HG03460 (cell line): ENCODE data around the gene ZNF480.
"Not testable (repeated sequence)": the region's sequence is repeated elsewhere in the genome, so short reads cannot be mapped to it uniquely, and the experiment has no call there.

Source experiments
- ATAC-seq: cut with Tn5 transposase; IDR thresholded peaks from one replicate; pipeline ENCODE4 v1.9.1; 2021; ENCODE audit not compliant: unreplicated experiment

ZNF480 gene

DNA sequence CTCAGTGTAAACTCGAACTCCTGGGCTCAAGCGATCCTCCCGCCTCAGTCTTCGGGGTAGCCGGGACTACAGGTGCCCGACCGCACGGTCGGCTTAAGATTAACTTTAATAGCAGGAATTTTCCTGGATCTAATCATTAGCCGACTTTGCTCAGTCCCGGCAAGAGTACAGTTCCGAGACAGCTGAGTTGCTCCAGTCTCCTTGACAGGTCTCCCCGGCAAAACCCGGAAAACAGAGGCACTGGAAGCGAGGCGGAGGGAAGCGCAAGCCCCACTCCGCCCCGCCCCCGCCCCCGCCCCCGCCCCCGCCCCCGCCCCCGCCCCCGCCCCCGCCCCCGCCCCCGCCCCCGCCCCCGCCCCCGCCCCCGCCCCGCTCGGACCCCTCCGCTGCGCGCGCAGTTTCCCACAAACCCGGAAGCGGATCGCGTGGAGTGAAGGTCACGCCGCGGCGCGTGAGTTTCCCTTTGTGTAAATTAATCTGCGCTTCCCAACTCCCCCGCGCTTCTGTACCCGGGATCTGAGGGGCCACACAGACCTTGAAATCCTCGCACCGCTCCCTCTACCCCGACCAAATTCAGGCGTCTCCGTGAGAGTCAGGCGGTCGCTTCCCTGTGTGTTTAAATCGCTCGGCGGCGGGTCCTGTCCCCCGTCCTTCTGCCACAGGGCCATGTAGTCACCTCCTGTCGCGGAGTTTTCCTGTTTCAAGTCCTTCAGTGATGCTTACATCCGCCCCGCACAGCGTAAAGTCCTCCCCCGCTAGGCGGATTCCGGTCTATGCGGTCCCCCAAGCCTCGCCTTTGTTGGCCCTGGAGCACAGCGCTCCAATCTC, at the start of gene ZNF480:
Gene ZNF480, plus strand, starts transcription at position 397 of the 828 bp plus-strand sequence. CDS start 3,244 bp downstream, outside the sequence.
- peak; percentile 65 for ATAC-seq

DNA sequence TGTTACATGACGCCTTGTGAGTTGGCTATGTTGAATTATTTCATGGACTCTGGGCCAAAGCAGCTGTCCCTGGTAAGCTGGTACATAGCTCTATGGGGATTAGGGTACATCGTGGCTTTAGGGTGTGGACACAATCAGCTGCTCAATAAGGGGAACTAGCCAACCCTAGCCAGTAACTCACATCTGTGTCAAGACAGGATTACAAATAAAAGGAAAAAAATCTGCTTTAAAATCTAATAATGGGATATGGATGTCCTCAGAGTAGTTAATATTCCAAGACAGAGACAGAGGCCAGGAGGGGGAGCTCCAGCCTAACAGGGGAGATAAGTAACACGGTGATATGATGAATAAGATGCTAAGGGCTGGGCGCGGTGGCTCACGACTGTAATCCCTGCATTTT, 48.7 kb upstream of the ZNF480 start:
- ATAC-seq: no peak

- no peak for ATAC-seq
These were observed 38.5 kb upstream of the ZNF480 start for GRCh38 chr19:52258426-52258825.

GRCh38 chr19:52265556-52265955, 31.4 kb upstream of the ZNF480 start:
- not testable (repeated sequence) for ATAC-seq

DNA sequence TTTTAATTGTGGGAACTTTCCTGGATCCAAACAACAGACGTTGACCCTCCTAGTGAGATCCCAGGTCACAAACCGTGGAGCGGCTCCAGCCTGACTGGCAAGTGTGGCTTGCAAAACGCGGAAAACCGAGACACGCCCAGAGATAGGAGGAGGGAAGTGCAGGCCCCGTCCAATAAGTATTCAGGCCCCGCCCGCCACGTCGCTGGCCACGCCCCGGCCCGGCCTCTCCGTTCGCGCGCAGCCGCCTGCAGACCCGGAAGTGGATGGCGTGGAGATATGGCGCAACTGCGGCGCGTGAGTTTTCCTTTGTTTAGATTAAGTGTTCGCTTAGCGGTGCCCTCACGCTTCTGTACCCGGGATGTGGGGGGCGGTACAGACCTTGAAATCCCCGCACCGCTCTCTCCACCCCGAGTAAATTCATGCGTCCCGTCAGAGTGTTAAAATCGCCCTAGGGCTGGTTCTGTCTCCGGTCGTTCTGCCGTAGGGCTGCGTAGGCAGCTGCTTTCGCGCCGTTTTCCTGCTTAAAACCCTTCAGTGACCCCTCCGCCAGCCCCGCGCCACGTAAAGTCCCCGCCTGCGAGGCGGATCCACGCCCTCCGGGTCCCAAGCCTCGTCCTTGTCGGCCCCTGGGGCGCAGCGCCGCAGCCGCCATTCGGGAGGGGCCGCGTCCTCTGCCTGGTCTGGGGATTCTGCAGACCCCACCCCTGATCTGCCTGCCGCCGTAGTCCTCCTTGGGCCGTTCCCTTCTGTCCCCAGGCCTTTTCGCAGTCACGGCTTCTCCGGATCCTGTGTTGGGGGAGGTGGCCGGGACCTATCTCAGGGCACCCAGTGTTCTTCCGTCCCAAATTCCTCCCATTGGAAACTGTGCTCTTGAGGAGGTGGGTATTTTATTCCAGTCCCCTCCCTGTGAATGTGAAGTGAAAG, 27.4 kb upstream of the ZNF480 start, which contains the start of gene ZNF766:
Gene ZNF766, plus strand, starts transcription at position 250 of the 924 bp plus-strand sequence. Its CDS starts 27 bp downstream, at position 277.
- peak; percentile 97 for ATAC-seq

DNA sequence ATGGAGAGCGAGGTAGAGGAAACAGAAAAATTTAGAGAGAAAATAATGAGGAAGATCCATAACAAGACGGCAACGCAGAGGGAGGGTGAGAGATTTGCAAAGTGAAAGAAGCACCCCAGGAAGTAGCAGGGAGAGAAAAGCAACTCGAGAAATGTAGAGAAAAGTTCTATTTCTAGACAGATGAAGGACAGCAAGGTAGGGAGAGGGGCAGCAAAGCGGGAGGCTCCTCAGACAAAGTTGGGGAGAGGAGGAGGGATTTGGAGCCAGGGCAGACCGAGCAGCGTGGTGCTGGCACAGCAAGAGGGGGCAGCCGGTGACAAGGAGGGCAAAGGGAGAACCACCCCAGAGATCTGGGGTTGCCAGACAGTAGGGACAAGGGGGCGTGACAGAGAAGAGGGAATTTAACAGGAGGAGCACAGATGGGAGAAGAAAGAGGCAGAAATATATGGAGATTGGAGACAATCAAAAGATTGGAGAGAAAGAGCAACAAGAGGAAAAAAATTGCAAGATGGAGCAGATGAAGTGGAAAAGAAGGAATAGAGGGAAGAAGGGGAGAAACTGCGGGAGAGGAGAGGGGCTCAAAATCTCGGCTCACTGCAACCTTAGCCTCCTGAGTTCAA, 26.6 kb upstream of the ZNF480 start:
- no peak for ATAC-seq

GRCh38 chr19:52273301-52273700, 23.7 kb upstream of the ZNF480 start:
- no peak for ATAC-seq

GRCh38 chr19:52274191-52274590, 22.8 kb upstream of the ZNF480 start:
- no peak for ATAC-seq

- ATAC-seq: no peak
These were observed 21.0 kb upstream of the ZNF480 start for GRCh38 chr19:52275988-52276387.

DNA sequence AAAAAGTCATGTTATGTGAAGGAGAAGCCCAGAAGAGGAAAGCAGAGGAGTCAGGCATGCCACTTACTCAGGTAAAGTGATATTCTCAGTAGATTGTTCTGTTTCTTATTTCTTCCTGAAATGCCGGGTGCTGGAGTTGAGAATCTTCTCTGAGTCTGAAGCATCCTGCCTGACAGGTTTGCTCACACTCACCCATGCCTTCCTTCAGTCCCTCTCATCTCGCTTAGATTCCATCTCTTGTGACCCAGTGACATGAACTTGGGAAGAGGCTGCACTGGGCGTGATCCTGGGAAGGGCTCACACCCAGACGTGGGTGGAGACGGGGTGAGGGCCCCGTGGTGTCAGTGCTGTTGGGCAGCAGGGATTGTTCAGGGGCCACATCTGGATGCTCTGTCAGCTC, 19.5 kb upstream of the ZNF480 start:
- ATAC-seq: no peak

DNA sequence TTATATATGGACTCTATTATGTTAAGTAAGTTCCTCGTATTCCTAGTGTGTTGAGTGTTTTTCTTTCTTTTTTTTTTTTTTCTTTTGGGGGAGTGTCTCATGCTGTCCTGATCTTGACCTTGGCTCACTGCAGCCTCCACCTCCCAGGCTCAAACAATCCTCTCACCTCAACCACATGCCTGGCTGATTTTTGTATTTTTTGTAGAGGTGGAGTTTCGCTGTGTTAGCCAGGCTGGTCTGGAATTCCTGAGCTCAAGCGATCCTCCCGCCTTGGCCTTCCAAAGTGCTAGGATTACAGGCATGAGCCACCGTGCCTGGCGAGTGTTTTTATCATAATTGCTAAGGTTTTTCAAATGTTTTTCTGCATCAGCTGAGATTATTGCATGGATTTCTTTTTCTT, 10.7 kb upstream of the ZNF480 start:
- no peak for ATAC-seq

DNA sequence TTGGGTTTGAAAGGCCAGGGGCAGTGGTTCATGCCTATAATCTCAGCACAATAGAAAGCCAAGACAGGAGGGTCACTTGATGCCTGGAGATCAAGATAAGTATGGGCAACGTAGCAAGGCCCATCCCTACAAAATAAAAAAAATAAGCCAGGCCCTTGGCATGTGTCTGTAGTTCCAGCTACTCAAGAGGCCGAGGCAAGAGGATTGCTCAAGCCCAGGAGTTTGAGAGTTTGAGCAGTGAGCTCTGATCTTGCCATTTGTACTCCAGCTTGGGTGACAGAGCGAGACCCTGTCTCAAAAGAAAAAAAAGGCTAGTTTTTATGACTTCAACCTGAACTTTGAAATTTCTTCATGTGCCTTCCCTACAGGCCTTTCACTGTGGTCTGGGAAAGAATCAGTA, 5.2 kb upstream of the ZNF480 start:
- no peak for ATAC-seq

- ATAC-seq: not testable (repeated sequence)
These were observed 4.0 kb upstream of the ZNF480 start for GRCh38 chr19:52292946-52293345.

- no peak for ATAC-seq
These were observed 583 bp upstream of the ZNF480 start for GRCh38 chr19:52296400-52296772.

DNA sequence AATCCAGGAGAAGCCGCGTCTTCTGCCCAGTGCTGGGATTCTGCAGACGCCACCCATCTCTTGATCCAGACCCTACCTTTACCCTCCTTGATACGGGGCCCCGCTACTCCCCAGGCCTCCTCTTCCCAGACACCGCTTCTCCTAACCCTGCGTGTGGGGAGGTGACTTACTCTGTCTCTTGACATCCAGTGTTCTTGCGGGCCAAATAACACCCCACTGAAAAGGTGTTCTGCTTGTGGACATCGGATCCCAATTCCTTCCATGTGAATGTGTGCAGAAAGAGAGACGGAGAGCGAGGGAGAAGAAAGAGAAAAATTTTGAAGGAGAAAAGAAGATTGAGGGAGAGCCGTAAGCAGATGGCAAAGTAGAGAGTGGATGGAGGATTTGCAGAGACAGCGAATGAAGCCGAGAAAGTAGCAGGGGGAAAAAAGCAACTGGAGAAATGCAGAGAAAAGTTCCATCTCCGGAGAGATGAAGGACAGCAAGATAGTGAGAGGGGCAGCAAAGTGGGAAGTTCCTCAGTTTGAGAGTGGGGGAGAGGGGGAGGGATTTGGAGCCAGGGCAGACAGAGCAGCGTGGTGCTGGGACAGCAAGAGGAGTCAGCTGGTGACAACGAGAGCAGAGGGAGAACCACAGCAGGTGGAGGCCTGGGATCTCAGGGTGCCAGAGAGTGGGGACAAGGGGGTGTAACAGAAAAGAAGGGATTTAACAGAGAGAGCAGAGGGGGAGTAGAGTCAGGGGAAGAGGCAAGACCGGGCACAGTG, 814 bp downstream of the ZNF480 start:
- no peak for ATAC-seq

DNA sequence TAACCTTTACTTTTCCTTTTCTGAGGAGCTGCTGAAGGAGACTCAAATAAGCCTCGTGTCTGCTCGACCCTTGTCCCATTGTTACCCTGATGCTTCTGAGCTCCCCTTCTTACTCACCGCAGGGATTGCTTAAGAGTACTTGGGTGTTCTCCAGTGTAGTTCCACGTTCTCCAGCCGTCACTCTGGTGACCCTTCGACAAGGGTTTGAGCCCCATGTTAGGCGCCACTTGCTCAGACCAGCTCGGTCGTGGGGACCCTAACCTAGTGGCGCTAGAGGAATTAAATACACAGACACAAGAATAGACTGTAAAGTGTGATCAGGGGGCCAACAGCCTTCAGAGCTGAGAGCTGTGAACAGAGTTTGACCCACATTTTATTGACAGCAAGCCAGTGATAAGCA, 10.3 kb downstream of the ZNF480 start:
- ATAC-seq: no peak

DNA sequence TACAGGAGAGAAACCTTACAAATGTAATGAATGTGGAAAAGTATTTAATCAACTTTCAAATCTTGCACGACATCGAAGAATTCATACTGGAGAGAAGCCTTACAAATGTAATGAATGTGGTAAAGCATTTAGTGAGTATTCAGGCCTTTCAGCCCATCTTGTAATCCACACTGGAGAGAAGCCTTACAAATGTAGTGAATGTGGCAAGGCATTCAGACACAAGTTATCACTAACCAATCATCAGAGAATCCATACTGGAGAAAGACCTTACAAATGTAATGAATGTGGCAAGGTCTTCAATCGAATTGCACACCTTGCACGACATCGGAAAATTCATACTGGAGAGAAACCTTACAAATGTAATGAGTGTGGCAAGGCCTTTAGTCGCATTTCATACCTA, 25.5 kb downstream of the ZNF480 start:
- no peak for ATAC-seq

DNA sequence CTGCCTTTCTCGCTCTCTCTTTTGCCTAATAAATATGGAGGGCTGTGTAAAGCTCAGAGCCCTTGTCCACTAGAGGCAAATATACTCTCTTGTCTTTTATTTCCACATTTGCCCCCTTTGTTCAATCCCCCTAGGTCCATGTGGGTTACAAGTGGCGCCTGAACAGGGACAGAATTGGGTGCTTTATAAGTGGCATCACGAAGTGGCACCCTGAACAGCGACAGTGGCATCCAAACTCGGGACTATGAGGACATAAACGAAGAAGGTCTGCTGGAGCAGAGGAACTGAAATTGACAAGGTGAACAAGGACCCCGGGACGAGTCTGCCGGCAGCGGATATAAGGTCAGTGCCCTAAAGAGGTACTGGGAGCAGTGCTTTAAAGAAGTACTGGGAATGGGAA, 34.8 kb downstream of the ZNF480 start:
- no peak for ATAC-seq

- no peak for ATAC-seq
These were observed 38.8 kb downstream of the ZNF480 start for GRCh38 chr19:52335768-52336116.

GRCh38 chr19:52336117-52336790, 39.3 kb downstream of the ZNF480 start, which contains the start of gene ZNF610:
ZNF610 (plus strand) TSS chr19:52336243; CDS start chr19:52349173, 12,930 bp downstream.
- ATAC-seq: peak; percentile 79
